ENCODE measurements around the gene TMTC2. TPM values are rescaled to one million over a fixed set of nuclear protein-coding genes. Genes with fewer than 3 reads are reported as not detected.

The TMTC2 gene
- total RNA-seq, 1 experiment from 2014 or later = 1.7 TPM

DNA sequence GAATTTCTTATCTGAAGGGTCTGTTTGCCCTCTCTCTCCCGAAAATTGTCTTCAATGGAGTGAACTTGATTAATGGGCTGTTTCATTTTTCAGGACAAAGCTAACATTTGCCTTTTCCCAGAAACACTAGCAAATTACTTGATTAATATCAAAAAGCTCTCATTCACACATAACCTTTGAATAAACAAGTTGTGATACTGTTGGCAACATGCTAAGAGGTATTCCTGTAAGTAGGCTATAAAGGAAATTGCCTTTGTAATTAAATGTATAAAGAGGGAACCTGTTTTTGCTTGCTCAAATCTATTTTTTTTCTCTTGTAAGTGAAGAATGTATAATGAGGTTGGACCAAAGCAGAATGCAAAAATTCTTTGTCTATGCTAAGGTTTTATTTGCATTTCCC lies 457.2 kb downstream of the TMTC2 start:
- peaks cover 8% of the 10 kb centered on the region for H3K9me3 Mint-ChIP-seq (ENCODE audit: unreplicated experiment)
- ChIA-PET CTCF (no interaction called here), POLR2A (no interaction called here)
- no peak overlapping the region for H3K27ac Mint-ChIP-seq (ENCODE audit: low read depth, unreplicated experiment)
- no peaks in the 10 kb centered on the region for H3K36me3 Mint-ChIP-seq (ENCODE audit: insufficient read depth, unreplicated experiment)
- no peaks in the 10 kb centered on the region for H3K4me1 Mint-ChIP-seq (ENCODE audit: insufficient read depth, unreplicated experiment)
- DNase-seq (ENCODE audit: unreplicated experiment) = no peak
- no peak for TF ChIP-seq CTCF (IDR thresholded peaks at IDR 0.05; ENCODE audit: unreplicated experiment)
- H3K27me3 Mint-ChIP-seq (ENCODE audit: insufficient read depth, unreplicated experiment) = no peaks in the 10 kb centered on the region
- no peak overlapping the region for H3K4me3 Mint-ChIP-seq (ENCODE audit: unreplicated experiment)
- BruUV-seq (replicated peaks) = no TSS peak
- intact Hi-C loops (cut with micrococcal nuclease) = no loop called here

DNA sequence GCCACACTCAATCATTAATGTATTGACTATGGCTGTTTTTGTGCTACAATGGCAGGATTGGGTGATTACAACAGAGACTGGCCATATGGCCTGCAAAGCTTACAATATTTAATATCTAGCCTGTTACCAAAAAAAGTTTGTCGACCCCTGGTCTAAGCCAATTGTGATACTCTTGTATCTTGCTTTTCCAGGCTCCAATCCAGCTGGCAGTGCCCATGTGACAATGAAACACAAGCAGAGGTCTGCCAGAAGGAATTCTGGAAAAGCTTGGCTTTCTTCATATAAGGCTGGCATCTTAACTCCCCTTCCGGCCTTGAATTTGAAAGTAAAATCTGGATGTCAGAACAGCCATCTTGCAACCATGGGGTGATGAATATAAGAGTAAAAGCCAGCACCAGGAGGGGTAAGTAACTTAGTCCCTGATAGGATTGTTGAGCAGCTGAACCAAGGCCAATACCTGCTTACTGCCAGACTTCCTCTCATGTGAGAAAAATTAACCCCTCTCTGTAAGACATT lies 458.7 kb downstream of the TMTC2 start:
- Mint-ChIP-seq H3K27ac (ENCODE audit: low read depth, unreplicated experiment) (no peak overlapping the region), H3K4me3 (ENCODE audit: unreplicated experiment) (no peak overlapping the region), H3K36me3 (ENCODE audit: insufficient read depth, unreplicated experiment) (no peaks in the 10 kb centered on the region), H3K4me1 (ENCODE audit: insufficient read depth, unreplicated experiment) (no peaks in the 10 kb centered on the region), H3K9me3 (ENCODE audit: unreplicated experiment) (peaks cover 8% of the 10 kb centered on the region), H3K27me3 (ENCODE audit: insufficient read depth, unreplicated experiment) (no peaks in the 10 kb centered on the region)
- CTCF ChIA-PET = no interaction called here
- DNase-seq (ENCODE audit: unreplicated experiment) = no peak
- POLR2A ChIA-PET = no interaction called here
- intact Hi-C loops (cut with micrococcal nuclease) = no loop called here
- BruUV-seq (replicated peaks) = no TSS peak
- no peak for TF ChIP-seq CTCF (IDR thresholded peaks at IDR 0.05; ENCODE audit: unreplicated experiment)

- CTCF ChIA-PET = no interaction called here
- peaks cover 5% of the 10 kb centered on the region for H3K36me3 Mint-ChIP-seq (ENCODE audit: insufficient read depth, unreplicated experiment)
- H3K4me3 Mint-ChIP-seq (ENCODE audit: unreplicated experiment) = no peak overlapping the region
- no peak for DNase-seq (ENCODE audit: unreplicated experiment)
- no peak for TF ChIP-seq CTCF (IDR thresholded peaks at IDR 0.05; ENCODE audit: unreplicated experiment)
- BruUV-seq (replicated peaks) = no TSS peak
- H3K9me3 Mint-ChIP-seq (ENCODE audit: unreplicated experiment) = no peaks in the 10 kb centered on the region
- POLR2A ChIA-PET = no interaction called here
- intact Hi-C loops (cut with micrococcal nuclease) = no loop called here
- H3K27me3 Mint-ChIP-seq (ENCODE audit: insufficient read depth, unreplicated experiment) = no peaks in the 10 kb centered on the region
- H3K27ac Mint-ChIP-seq (ENCODE audit: low read depth, unreplicated experiment) = no peak overlapping the region
- no peaks in the 10 kb centered on the region for H3K4me1 Mint-ChIP-seq (ENCODE audit: insufficient read depth, unreplicated experiment)
These were observed 460.6 kb downstream of the TMTC2 start for GRCh38 chr12:83147341-83147740.

DNA sequence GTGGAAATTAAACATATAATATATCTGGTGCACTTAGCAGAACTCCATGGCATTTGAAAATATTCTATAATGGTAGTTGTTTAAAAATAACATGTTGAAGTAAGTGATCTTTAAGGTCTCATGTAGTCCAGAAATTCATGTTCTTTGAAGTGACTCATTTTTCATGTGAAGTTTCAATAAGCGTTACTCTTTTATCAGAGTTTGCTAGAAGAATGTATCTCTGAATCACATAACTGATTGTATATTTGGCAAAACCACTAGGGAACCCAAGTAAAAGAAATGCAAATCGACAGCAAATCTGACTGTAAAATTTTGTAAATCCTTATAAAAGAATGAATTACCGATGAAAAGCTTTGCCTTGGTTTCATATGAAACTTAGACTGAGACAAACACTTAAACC lies 463.3 kb downstream of the TMTC2 start:
- Mint-ChIP-seq H3K4me3 (ENCODE audit: unreplicated experiment) (no peak overlapping the region), H3K27ac (ENCODE audit: low read depth, unreplicated experiment) (no peak overlapping the region), H3K36me3 (ENCODE audit: insufficient read depth, unreplicated experiment) (peaks cover 5% of the 10 kb centered on the region), H3K27me3 (ENCODE audit: insufficient read depth, unreplicated experiment) (no peaks in the 10 kb centered on the region), H3K4me1 (ENCODE audit: insufficient read depth, unreplicated experiment) (no peaks in the 10 kb centered on the region), H3K9me3 (ENCODE audit: unreplicated experiment) (no peaks in the 10 kb centered on the region)
- intact Hi-C loops (cut with micrococcal nuclease) = no loop called here
- TF ChIP-seq CTCF (IDR thresholded peaks at IDR 0.05; ENCODE audit: unreplicated experiment) = no peak
- CTCF ChIA-PET = interaction anchor here (0.6 kb wide), 1 partner anchor 324 kb away, joined by 3 read pairs; no protein-coding TSS in a partner anchor
- POLR2A ChIA-PET = no interaction called here
- no TSS peak for BruUV-seq (replicated peaks)
- no peak for DNase-seq (ENCODE audit: unreplicated experiment)
